ENCODE measurements around the gene SLC7A4. TPM values are rescaled to one million over a fixed set of nuclear protein-coding genes. Genes with fewer than 3 reads are reported as not detected.
A peak's percentile ranks its signal among the peaks of the same experiment; 100 is the strongest.
"Not testable (repeated sequence)": the region's sequence is repeated elsewhere in the genome, so short reads cannot be mapped to it uniquely, and the experiment has no call there.

The SLC7A4 gene
- total RNA-seq, 1 donor from 2014 or later, result 0.22 TPM

- peaks cover 3% of the 10 kb centered on the region for H3K4me1 Mint-ChIP-seq (ENCODE audit: low read depth)
- TF ChIP-seq CTCF (IDR thresholded peaks at IDR 0.05), result no peak
- H3K36me3 Mint-ChIP-seq (ENCODE audit: low read depth), result no peaks in the 10 kb centered on the region
- peaks cover 6% of the 10 kb centered on the region for H3K9me3 Mint-ChIP-seq (ENCODE audit: low read depth)
- DNase-seq (ENCODE audit: low spot score), result peak; percentile 39
- no peaks in the 10 kb centered on the region for H3K27me3 Mint-ChIP-seq (ENCODE audit: low read depth)
- no peak overlapping the region for H3K27ac Mint-ChIP-seq (ENCODE audit: unreplicated experiment)
- H3K4me3 Mint-ChIP-seq (ENCODE audit: unreplicated experiment), result no peak overlapping the region
Measured at GRCh38 chr22:21073023-21073422, 40.7 kb upstream of the SLC7A4 start.

GRCh38 chr22:21071796-21072195, 39.4 kb upstream of the SLC7A4 start:
- H3K9me3 Mint-ChIP-seq (ENCODE audit: low read depth); H3K27me3 Mint-ChIP-seq (ENCODE audit: low read depth); H3K36me3 Mint-ChIP-seq (ENCODE audit: low read depth); DNase-seq (ENCODE audit: low spot score); H3K4me1 Mint-ChIP-seq (ENCODE audit: low read depth); H3K27ac Mint-ChIP-seq (ENCODE audit: unreplicated experiment); H3K4me3 Mint-ChIP-seq (ENCODE audit: unreplicated experiment): not testable (repeated sequence)

GRCh38 chr22:21070690-21071615, 38.6 kb upstream of the SLC7A4 start:
- no peaks in the 10 kb centered on the region for H3K36me3 Mint-ChIP-seq (ENCODE audit: low read depth)
- H3K4me3 Mint-ChIP-seq (ENCODE audit: unreplicated experiment), result no peak overlapping the region
- H3K4me1 Mint-ChIP-seq (ENCODE audit: low read depth), result peaks cover 3% of the 10 kb centered on the region
- peaks cover 1% of the 10 kb centered on the region for H3K27me3 Mint-ChIP-seq (ENCODE audit: low read depth)
- no peak for TF ChIP-seq CTCF (IDR thresholded peaks at IDR 0.05)
- H3K9me3 Mint-ChIP-seq (ENCODE audit: low read depth), result peaks cover 6% of the 10 kb centered on the region
- DNase-seq (ENCODE audit: low spot score), result peak; percentile 66
- no peak overlapping the region for H3K27ac Mint-ChIP-seq (ENCODE audit: unreplicated experiment)

- DNase-seq (ENCODE audit: low spot score), result no peak
- no peak for TF ChIP-seq CTCF (IDR thresholded peaks at IDR 0.05)
- Mint-ChIP-seq H3K4me3 (ENCODE audit: unreplicated experiment) (no peak overlapping the region), H3K27ac (ENCODE audit: unreplicated experiment) (no peak overlapping the region), H3K9me3 (ENCODE audit: low read depth) (peaks cover 6% of the 10 kb centered on the region), H3K27me3 (ENCODE audit: low read depth) (peaks cover 9% of the 10 kb centered on the region), H3K36me3 (ENCODE audit: low read depth) (no peaks in the 10 kb centered on the region), H3K4me1 (ENCODE audit: low read depth) (peaks cover 3% of the 10 kb centered on the region)
Measured at GRCh38 chr22:21069375-21069774, 37.0 kb upstream of the SLC7A4 start.

- H3K9me3 Mint-ChIP-seq (ENCODE audit: low read depth), result peaks cover 6% of the 10 kb centered on the region
- no peak for TF ChIP-seq CTCF (IDR thresholded peaks at IDR 0.05)
- H3K36me3 Mint-ChIP-seq (ENCODE audit: low read depth), result no peaks in the 10 kb centered on the region
- no peak overlapping the region for H3K4me3 Mint-ChIP-seq (ENCODE audit: unreplicated experiment)
- no peak overlapping the region for H3K27ac Mint-ChIP-seq (ENCODE audit: unreplicated experiment)
- DNase-seq (ENCODE audit: low spot score), result peak; percentile 14
- peaks cover 9% of the 10 kb centered on the region for H3K27me3 Mint-ChIP-seq (ENCODE audit: low read depth)
- peaks cover under 1% of the 10 kb centered on the region for H3K4me1 Mint-ChIP-seq (ENCODE audit: low read depth)
Measured at GRCh38 chr22:21068681-21069276, 36.4 kb upstream of the SLC7A4 start.
